Esophagus muscularis mucosa (tissue), 4 donors: ENCODE measurements around the gene SLC22A5. TPM values are rescaled to one million over a fixed set of nuclear protein-coding genes. Genes with fewer than 3 reads are reported as not detected.

Experiments
- DNase-seq: peaks from one replicate; pipeline ENCODE4 v3.0.0-alpha.2; 2017; ENCODE audit errors: extremely low spot score
- H3K27ac ChIP-seq, 4 donors: fragments of 200-600 bp; sonication (generic); replicated peaks in 1 of 4; 1 replicate in 3 of 4; 2 replicates in 1 of 4; pipeline ENCODE4 v1.5.1; 2016 to 2019; ENCODE audit warnings: mild to moderate bottlenecking in 1 of 4
- H3K27me3 ChIP-seq, 4 donors: fragments of 200-600 bp; sonication (generic); one replicate each; pipeline versions ENCODE4 v1.5.1 to v1.6.0; 2016 to 2019
- H3K36me3 ChIP-seq, 4 donors: fragments of 200-600 bp; sonication (generic); one replicate each; pipeline ENCODE4 v1.5.1; 2016 to 2019
- H3K4me1 ChIP-seq, 4 donors: fragments of 200-600 bp; sonication (generic); one replicate each; pipeline ENCODE4 v1.5.1; 2016 to 2019
- H3K4me3 ChIP-seq, 4 donors: fragments of 200-600 bp; sonication (generic); 1 replicate in 2 of 4; 2 replicates in 2 of 4; pipeline ENCODE4 v1.5.1; 2016 to 2019; ENCODE audit warnings: mild to moderate bottlenecking in 4 of 4, moderate library complexity in 1 of 4
- H3K9me3 ChIP-seq, 4 donors: fragments of 200-600 bp; sonication (generic); 1 replicate in 3 of 4; 2 replicates in 1 of 4; pipeline ENCODE4 v1.5.1; 2016 to 2019
- CTCF ChIP-seq, 3 experiments: fragments of 200-600 bp in 2 of 3; fragments of 450-650 bp in 1 of 3; sonication (generic) in 2 of 3; IDR thresholded peaks; one replicate each; pipeline ENCODE4 v1.5.1; 2017 to 2019; ENCODE audit warnings: antibody characterized with exemption in 3 of 3, mild to moderate bottlenecking in 2 of 3, moderate library complexity in 1 of 3
- EP300 ChIP-seq: sonication (generic); formaldehyde crosslinking; IDR thresholded peaks from one replicate; pipeline ENCODE4 v1.6.1; 2017; ENCODE audit warnings: antibody characterized with exemption
- POLR2A ChIP-seq: fragments of 450-650 bp; IDR thresholded peaks from one replicate; pipeline ENCODE4 v1.6.1; 2017; ENCODE audit warnings: antibody characterized with exemption, moderate library complexity, mild to moderate bottlenecking, low read depth
- POLR2AphosphoS5 ChIP-seq, 2 donors: sonication (generic); formaldehyde crosslinking; IDR thresholded peaks; one replicate each; pipeline ENCODE4 v1.6.1; 2017; ENCODE audit warnings: antibody characterized with exemption in 2 of 2
- WGBS: methylation state at CpG from one replicate; pipeline ENCODE4 v1.1.5; 2018; 5-methylcytosine and 5-hydroxymethylcytosine counted together
- intact Hi-C: fragments of 100-400 bp; cut with DNase I; formaldehyde crosslinking; loops from one replicate; pipeline ENCODE4 v1.15.1; 2023
- total RNA-seq, 4 donors: library from RNA; depleted of rRNA; stranded (reverse); fragments of >200 nt; gene quantifications; one replicate each; pipeline versions ENCODE4 v1.1.0 to v1.2.1, GENCODE V29; 2016

Gene SLC22A5
- total RNA-seq, 4 donors from 2014 or later = 6.2 to 8.8 (median 7.5) TPM

GRCh38 chr5:132372542-132372941 is 3.0 kb downstream of the SLC22A5 start:
- H3K4me3 ChIP-seq = no peak overlapping the region
- intact Hi-C loops = no loop called here
- no peak for DNase-seq
- peaks cover 30 to 55% (median 46%) of the 10 kb centered on the region in 4 donors for H3K4me1 ChIP-seq
- H3K27ac ChIP-seq = no peak overlapping the region
- TF ChIP-seq EP300 (no peak), POLR2AphosphoS5 (IDR thresholded peaks at IDR 0.05) (no peak)
- H3K9me3 ChIP-seq = no peaks in the 10 kb centered on the region
- H3K27me3 ChIP-seq = no peaks in the 10 kb centered on the region
- no peaks in the 10 kb centered on the region for H3K36me3 ChIP-seq

DNA sequence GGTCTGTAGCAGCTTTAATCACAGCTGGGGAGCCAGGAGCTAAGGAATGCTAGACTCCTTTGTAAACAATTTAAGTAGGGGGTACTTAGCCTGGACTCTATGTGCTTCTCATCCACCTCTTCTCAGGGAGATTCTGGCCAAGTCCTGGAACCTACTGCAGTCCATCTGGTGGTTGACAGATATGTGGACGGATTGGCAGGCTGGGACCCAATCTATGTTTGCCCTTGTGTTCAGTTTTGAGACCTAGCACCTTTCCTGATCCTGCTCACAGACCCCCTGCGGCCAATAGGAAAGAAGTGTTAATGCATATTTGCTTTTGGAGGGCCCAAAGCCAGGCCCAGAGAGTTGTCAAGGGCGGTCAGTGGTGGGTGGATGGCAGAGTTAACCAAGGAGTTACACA is 6.4 kb downstream of the SLC22A5 start:
- peaks cover 24 to 42% (median 31%) of the 10 kb centered on the region in 4 donors for H3K4me1 ChIP-seq
- H3K36me3 ChIP-seq = peaks cover 0 to 27% (median 15%) of the 10 kb centered on the region in 4 donors
- WGBS = 94% methylated on average over 3 of the region's 3 CpGs
- intact Hi-C loops = no loop called here
- TF ChIP-seq CTCF (IDR thresholded peaks at IDR 0.05) (no peak), POLR2AphosphoS5 (IDR thresholded peaks at IDR 0.05) (no peak), POLR2A (no peak), EP300 (no peak)
- DNase-seq = no peak
- H3K9me3 ChIP-seq = no peaks in the 10 kb centered on the region
- H3K27ac ChIP-seq = no peak overlapping the region
- no peak overlapping the region for H3K4me3 ChIP-seq
- H3K27me3 ChIP-seq = no peaks in the 10 kb centered on the region

GRCh38 chr5:132376694-132377641 is 7.5 kb downstream of the SLC22A5 start:
- Histone ChIP-seq H3K27ac (peak overlapping the region; percentile 23 to 60 (median 51)), H3K4me3 (peak overlapping the region in 2 of 4 donors; percentile 7 to 26)

DNA sequence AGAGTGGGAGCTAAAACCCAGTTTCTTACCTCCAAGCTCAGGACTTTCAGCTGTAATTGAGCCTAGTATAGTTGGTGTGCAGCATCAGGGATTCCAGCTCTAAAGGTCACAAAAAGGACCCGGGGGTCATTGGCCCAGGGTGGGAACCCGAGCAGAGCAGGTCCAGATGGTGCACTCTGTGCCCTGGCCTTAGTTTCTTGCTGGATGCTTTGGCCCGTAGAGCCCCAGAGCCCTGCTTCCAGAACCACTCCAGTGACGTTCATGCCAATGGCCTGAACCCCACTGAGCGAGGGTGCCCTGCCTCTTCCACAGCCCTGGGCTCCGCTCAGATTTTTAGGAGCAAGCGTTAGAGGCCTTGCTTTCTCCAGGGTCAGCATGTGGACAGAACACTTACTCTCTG is 8.2 kb downstream of the SLC22A5 start:
- Histone ChIP-seq H3K27ac (peak overlapping the region in 2 of 4 donors; percentile 51 to 60), H3K4me1 (peaks cover 9 to 24% (median 15%) of the 10 kb centered on the region in 4 donors), H3K36me3 (peaks cover 0 to 36% (median 15%) of the 10 kb centered on the region in 4 donors), H3K4me3 (no peak overlapping the region), H3K27me3 (no peaks in the 10 kb centered on the region), H3K9me3 (no peaks in the 10 kb centered on the region)
- intact Hi-C loops = no loop called here
- 64% methylated on average over 4 of the region's 7 CpGs for WGBS
- DNase-seq = no peak
- TF ChIP-seq POLR2A (no peak), EP300 (no peak), CTCF (IDR thresholded peaks at IDR 0.05) (no peak), POLR2AphosphoS5 (IDR thresholded peaks at IDR 0.05) (no peak)

More at GRCh38 chr5:132376694-132377641, 7.5 kb downstream of the SLC22A5 start:
- Histone ChIP-seq H3K4me1 (peaks cover 17 to 32% (median 22%) of the 10 kb centered on the region in 4 donors), H3K9me3 (no peaks in the 10 kb centered on the region), H3K36me3 (peaks cover 0 to 36% (median 15%) of the 10 kb centered on the region in 4 donors), H3K27me3 (no peaks in the 10 kb centered on the region)
- TF ChIP-seq CTCF (IDR thresholded peaks at IDR 0.05) (no peak), EP300 (no peak), POLR2AphosphoS5 (IDR thresholded peaks at IDR 0.05) (no peak), POLR2A (no peak)
- intact Hi-C loops = no loop called here
- 77% methylated on average over 7 of the region's 16 CpGs for WGBS
- no peak for DNase-seq

- no peaks in the 10 kb centered on the region for H3K27me3 ChIP-seq
- TF ChIP-seq POLR2AphosphoS5 (IDR thresholded peaks at IDR 0.05) = no peak
- no peak for TF ChIP-seq EP300
- TF ChIP-seq POLR2A = no peak
- TF ChIP-seq CTCF (IDR thresholded peaks at IDR 0.05) = no peak
- intact Hi-C loops = no loop called here
- H3K9me3 ChIP-seq = no peaks in the 10 kb centered on the region
- WGBS = 93% methylated on average over 3 of the region's 3 CpGs
- peaks cover 9 to 19% (median 14%) of the 10 kb centered on the region in 4 donors for H3K4me1 ChIP-seq
- H3K36me3 ChIP-seq = peaks cover 0 to 36% (median 15%) of the 10 kb centered on the region in 4 donors
- DNase-seq = no peak
- H3K4me3 ChIP-seq = no peak overlapping the region
- H3K27ac ChIP-seq = no peak overlapping the region
These were observed 9.1 kb downstream of the SLC22A5 start for GRCh38 chr5:132378580-132378979.
